ENCODE data around the gene RTCB.

DNA sequence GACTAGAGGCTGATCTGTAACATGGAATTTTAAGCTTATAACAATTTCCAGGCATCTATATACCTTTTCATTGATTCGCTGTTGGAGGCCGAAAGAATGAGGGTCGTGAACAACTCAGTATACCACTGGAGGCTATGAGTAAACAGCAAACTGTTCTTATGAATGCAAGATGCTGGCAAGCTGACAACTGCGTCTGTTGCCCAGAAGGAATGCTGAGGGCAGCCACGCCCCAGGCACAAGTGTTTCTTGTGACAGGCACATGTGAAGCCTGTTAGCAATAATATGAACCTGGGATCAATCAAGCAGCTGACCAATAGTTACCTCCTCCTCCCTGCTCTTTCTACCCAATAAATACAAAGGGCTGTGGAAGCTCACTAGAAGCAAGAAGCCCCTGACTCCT, 15.3 kb downstream of the RTCB start:
- TF ChIP-seq POLR2A (IDR thresholded peaks at IDR 0.05; ENCODE audit: low read depth, low read length), result no peak
- no peak for TF ChIP-seq POLR2AphosphoS5 (IDR thresholded peaks at IDR 0.05; ENCODE audit: low read depth, low read length)
- TF ChIP-seq TAF1 (IDR thresholded peaks at IDR 0.05; ENCODE audit: borderline replicate concordance, low read depth, low read length), result no peak
